ENCODE results near the gene CFAP46. TPM values are rescaled to one million over a fixed set of nuclear protein-coding genes. Genes with fewer than 3 reads are reported as not detected.

The CFAP46 gene
- polyA plus RNA-seq, 1 of the 3 experiments (the other 2 are of a cell fraction), result 3.9 TPM

DNA sequence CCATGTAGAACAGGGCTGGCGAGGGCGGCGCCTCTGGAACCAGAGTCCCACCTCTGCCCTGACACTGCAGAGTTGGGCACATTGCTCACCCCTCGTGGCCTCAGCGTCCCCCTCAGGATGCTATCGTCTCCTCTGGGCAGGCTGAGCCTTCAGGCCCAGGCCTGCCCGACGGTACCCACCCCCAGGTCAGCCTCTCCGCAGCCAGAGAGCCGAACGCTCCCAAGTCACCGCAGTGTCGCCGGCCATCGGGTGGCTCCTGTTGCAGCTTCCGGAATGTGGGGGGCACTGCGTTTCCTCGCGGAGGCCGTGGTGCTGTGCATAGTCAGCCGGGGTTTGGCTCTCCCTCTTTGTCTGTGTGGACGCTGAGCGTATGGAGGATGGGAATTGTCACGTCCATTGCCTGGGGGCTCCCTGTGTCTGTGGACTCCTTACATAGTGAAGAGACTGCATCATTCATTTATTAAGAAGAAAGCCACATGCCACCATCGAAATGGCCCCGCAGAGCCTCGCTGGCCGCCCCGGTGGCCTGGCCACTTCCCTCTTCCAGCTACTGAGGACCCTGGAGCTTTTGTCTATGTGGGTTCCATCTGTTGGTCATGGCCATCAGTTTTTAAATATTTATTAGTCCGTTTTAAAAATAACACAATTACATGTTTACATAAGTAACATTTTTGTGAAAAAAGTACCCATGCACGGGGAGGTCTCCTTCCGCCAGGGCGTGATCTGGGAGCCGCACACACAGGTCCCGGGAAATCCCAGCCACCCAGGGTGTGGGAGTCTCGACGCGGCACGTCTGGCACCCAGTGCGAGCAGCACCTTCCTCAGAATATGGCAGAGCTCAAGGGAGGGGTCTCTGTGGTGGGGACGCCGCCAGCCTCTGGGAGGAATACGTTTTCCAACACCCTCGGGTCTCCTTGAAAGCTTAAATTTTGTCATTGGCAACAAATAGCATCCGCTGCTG lies 172.0 kb downstream of the CFAP46 start:
- DNase-seq, result no peak
- 93% methylated on average over 28 of the region's 45 CpGs for WGBS (ENCODE audit: low lambda C conversion rate)
- H3K9ac ChIP-seq, result no peak overlapping the region
- no peak overlapping the region for H3K4me2 ChIP-seq
- ChIA-PET POLR2A (no interaction called here), CTCF (no interaction called here)
- no peak overlapping the region for H3K27ac ChIP-seq (ENCODE audit: low read depth in 2 of 2, low read length in 1 of 2)
- H3K9me3 ChIP-seq, result no peaks in the 10 kb centered on the region
- H4K20me1 ChIP-seq (ENCODE audit: insufficient read depth), result no peaks in the 10 kb centered on the region
- H2AFZ ChIP-seq (ENCODE audit: low read depth), result no peak overlapping the region
- H3K4me3 ChIP-seq (ENCODE audit: low read depth in 2 of 2, low read length in 1 of 2), result no peak overlapping the region
- no peaks in the 10 kb centered on the region for H3F3A ChIP-seq (replicated peaks; ENCODE audit: insufficient read depth)
- no peaks in the 10 kb centered on the region for H3K27me3 ChIP-seq (ENCODE audit: insufficient read depth)
- H3K9me2 ChIP-seq, result no peaks in the 10 kb centered on the region
- H3K4me1 ChIP-seq (ENCODE audit: control insufficient read depth in 1 of 2, insufficient read depth in 2 of 2, low read depth in 1 of 2, low read length in 1 of 2), result no peaks in the 10 kb centered on the region; a peak in 1 of 4 replicates
- no peaks in the 10 kb centered on the region for H3K79me2 ChIP-seq (ENCODE audit: insufficient read depth)
- no peak for TF ChIP-seq SMC3 (IDR thresholded peaks at IDR 0.05; ENCODE audit: low read depth, low read length)
- no peak for TF ChIP-seq RCOR1 (IDR thresholded peaks at IDR 0.05; ENCODE audit: low read length)
- TF ChIP-seq ELF1 (IDR thresholded peaks at IDR 0.05), result no peak
- TF ChIP-seq SIN3A (IDR thresholded peaks at IDR 0.05; ENCODE audit: borderline replicate concordance, low read depth, low read length), result no peak
- TF ChIP-seq, protein P1, sequence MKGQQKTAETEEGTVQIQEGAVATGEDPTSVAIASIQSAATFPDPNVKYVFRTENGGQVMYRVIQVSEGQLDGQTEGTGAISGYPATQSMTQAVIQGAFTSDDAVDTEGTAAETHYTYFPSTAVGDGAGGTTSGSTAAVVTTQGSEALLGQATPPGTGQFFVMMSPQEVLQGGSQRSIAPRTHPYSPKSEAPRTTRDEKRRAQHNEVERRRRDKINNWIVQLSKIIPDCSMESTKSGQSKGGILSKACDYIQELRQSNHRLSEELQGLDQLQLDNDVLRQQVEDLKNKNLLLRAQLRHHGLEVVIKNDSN (IDR thresholded peaks at IDR 0.05; ENCODE audit: borderline replicate concordance, low read depth), result no peak
- TF ChIP-seq TCF12 (IDR thresholded peaks at IDR 0.05), result no peak
- TF ChIP-seq YY1 (IDR thresholded peaks at IDR 0.05; ENCODE audit: low read depth), result no peak
- no peak for TF ChIP-seq TAF1 (IDR thresholded peaks at IDR 0.05; ENCODE audit: borderline replicate concordance, low read depth, low read length)
- TF ChIP-seq FOXM1 (IDR thresholded peaks at IDR 0.05; ENCODE audit: low read depth), result no peak
- no peak for TF ChIP-seq FOSL2 (IDR thresholded peaks at IDR 0.05; ENCODE audit: borderline replicate concordance, low read depth)
- TF ChIP-seq JUND (IDR thresholded peaks at IDR 0.05), result no peak
- no peak for TF ChIP-seq GATA2 (CRISPR knock-in tag; IDR thresholded peaks at IDR 0.05)
- no peak for TF ChIP-seq EP300 (IDR thresholded peaks at IDR 0.05; ENCODE audit: borderline replicate concordance in 1 of 2, low read depth in 1 of 2, low read length in 1 of 2)
- no peak for TF ChIP-seq EZH2phosphoT487 (IDR thresholded peaks at IDR 0.05; ENCODE audit: borderline replicate concordance, low read depth)
- TF ChIP-seq, protein P2, sequence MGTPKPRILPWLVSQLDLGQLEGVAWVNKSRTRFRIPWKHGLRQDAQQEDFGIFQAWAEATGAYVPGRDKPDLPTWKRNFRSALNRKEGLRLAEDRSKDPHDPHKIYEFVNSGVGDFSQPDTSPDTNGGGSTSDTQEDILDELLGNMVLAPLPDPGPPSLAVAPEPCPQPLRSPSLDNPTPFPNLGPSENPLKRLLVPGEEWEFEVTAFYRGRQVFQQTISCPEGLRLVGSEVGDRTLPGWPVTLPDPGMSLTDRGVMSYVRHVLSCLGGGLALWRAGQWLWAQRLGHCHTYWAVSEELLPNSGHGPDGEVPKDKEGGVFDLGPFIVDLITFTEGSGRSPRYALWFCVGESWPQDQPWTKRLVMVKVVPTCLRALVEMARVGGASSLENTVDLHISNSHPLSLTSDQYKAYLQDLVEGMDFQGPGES (IDR thresholded peaks at IDR 0.05; ENCODE audit: low read depth, low read length), result no peak
- no peak for TF ChIP-seq RXRA (IDR thresholded peaks at IDR 0.05; ENCODE audit: borderline replicate concordance, low read depth)
- TF ChIP-seq, protein P3, sequence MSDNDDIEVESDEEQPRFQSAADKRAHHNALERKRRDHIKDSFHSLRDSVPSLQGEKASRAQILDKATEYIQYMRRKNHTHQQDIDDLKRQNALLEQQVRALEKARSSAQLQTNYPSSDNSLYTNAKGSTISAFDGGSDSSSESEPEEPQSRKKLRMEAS (IDR thresholded peaks at IDR 0.05; ENCODE audit: low read depth), result no peak
- no peaks in the 10 kb centered on the region for H3K36me3 ChIP-seq (replicated peaks in 1 of 2; ENCODE audit: control insufficient read depth in 1 of 2, insufficient read depth in 2 of 2, low read length in 1 of 2)
